PFSK-1 (cell line): Measurements from ENCODE around the gene ABCC4.

Experiments
- POLR2AphosphoS5 ChIP-seq: IDR thresholded peaks from 2 replicates; pipeline ENCODE4 v1.6.1; 2012; ENCODE audit warnings: low read depth, mild to moderate bottlenecking, control low read depth, low read length, moderate library complexity
- REST ChIP-seq, 2 experiments: IDR thresholded peaks; 2 replicates each; pipeline versions ENCODE4 v1.6.1 to v1.8.0; 2011 to 2012; ENCODE audit warnings: low read depth in 2 of 2, low read length in 2 of 2, control low read depth in 1 of 2, inconsistent platforms in 1 of 2, mild to moderate bottlenecking in 1 of 2, moderate library complexity in 1 of 2; ENCODE audit not compliant: insufficient read depth in 1 of 2
- SIN3A ChIP-seq: IDR thresholded peaks from 2 replicates; pipeline ENCODE4 v1.6.1; 2012; ENCODE audit warnings: mild to moderate bottlenecking, low read length, moderate library complexity, borderline replicate concordance; ENCODE audit not compliant: insufficient read depth
- TAF1 ChIP-seq: IDR thresholded peaks from 2 replicates; pipeline ENCODE4 v1.6.1; 2012; ENCODE audit warnings: low read length, control low read depth, borderline replicate concordance; ENCODE audit not compliant: insufficient read depth

- TF ChIP-seq POLR2AphosphoS5 (no peak), TAF1 (no peak), REST (IDR thresholded peaks at IDR 0.05; ENCODE audit: insufficient read depth in 1 of 2, low read depth in 2 of 2, low read length in 2 of 2) (no peak), SIN3A (no peak)
These were observed 188.4 kb downstream of the ABCC4 start for GRCh38 chr13:95112883-95113282.
